Prostate gland (tissue), 2 donors: Measurements from ENCODE around the gene CA14. TPM values are rescaled to one million over a fixed set of nuclear protein-coding genes. Genes with fewer than 3 reads are reported as not detected.
A peak's percentile ranks its signal among the peaks of the same experiment; 100 is the strongest.

ENCODE experiments used
- DNase-seq: peaks from one replicate; pipeline ENCODE4 v3.0.0-alpha.2; 2019; ENCODE audit warnings: low spot score
- H3K27ac ChIP-seq, 2 donors: fragments of 200-600 bp; sonication (generic); 2 replicates each; pipeline ENCODE4 v1.5.1; 2017 to 2019
- H3K27me3 ChIP-seq: fragments of 200-600 bp; sonication (generic); replicated peaks from 2 replicates; pipeline ENCODE4 v1.5.1; 2019; ENCODE audit not compliant: insufficient read depth
- H3K36me3 ChIP-seq, 2 donors: fragments of 200-600 bp; sonication (generic); 1 replicate in 1 of 2; 2 replicates in 1 of 2; pipeline versions ENCODE4 v1.5.1 to v1.8.1; 2017 to 2019
- H3K4me1 ChIP-seq: fragments of 200-600 bp; sonication (generic); replicated peaks from 2 replicates; pipeline ENCODE4 v1.5.1; 2019
- H3K4me3 ChIP-seq, 2 donors: fragments of 200-600 bp; sonication (generic); 2 replicates each; pipeline ENCODE4 v1.5.1; 2017 to 2019
- H3K9me3 ChIP-seq: fragments of 200-600 bp; sonication (generic); 2 replicates; pipeline ENCODE4 v1.5.1; 2017
- POLR2A ChIP-seq: fragments of 450-650 bp; IDR thresholded peaks from one replicate; pipeline ENCODE4 v1.6.1; 2016; ENCODE audit warnings: antibody characterized with exemption, mild to moderate bottlenecking
- POLR2AphosphoS5 ChIP-seq: sonication (generic); formaldehyde crosslinking; IDR thresholded peaks from one replicate; pipeline ENCODE4 v1.6.1; 2017; ENCODE audit warnings: antibody characterized with exemption
- WGBS: methylation state at CpG from one replicate; pipeline ENCODE4 v1.1.5; 2018; 5-methylcytosine and 5-hydroxymethylcytosine counted together
- intact Hi-C: fragments of 100-400 bp; cut with DNase I; formaldehyde crosslinking; loops from one replicate; pipeline ENCODE4 v1.14.2; 2022
- total RNA-seq, 2 donors: library from RNA; depleted of rRNA; stranded (reverse); fragments of >200 nt; gene quantifications; one replicate each; pipeline ENCODE4 v1.1.0, GENCODE V29; 2016
- TF ChIP-seq, protein P1 (sequence below), 4 experiments: fragments of 200-600 bp in 2 of 4; fragments of 450-650 bp in 2 of 4; sonication (generic) in 2 of 4; IDR thresholded peaks; 1 replicate in 3 of 4; 2 replicates in 1 of 4; pipeline ENCODE4 v1.5.1; 2016 to 2019; ENCODE audit warnings: antibody characterized with exemption in 4 of 4, mild to moderate bottlenecking in 2 of 4, moderate library complexity in 2 of 4

Gene CA14
- total RNA-seq, 2 donors from 2014 or later, result 0.36 to 3.3 TPM

DNA sequence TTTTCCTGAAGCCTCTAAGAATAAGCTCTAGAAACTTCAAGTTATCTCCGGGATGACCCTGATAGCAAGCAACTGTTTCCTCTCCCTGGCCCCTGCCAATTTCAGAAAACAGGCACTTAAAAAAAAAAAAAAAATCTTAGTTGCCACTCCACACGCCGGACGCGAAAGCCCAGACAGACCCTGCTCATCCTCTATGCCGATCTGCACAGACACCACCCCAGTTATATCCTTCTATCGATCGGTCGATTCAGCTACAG lies 23.3 kb upstream of the CA14 start:
- under 1% methylated on average over 9 of the region's 9 CpGs for WGBS
- peak overlapping the region; percentile 90 to 94 for H3K27ac ChIP-seq
- intact Hi-C loops, result no loop called here
- H3K27me3 ChIP-seq, result no peaks in the 10 kb centered on the region
- H3K4me1 ChIP-seq, result no peaks in the 10 kb centered on the region
- no peaks in the 10 kb centered on the region for H3K36me3 ChIP-seq
- no peaks in the 10 kb centered on the region for H3K9me3 ChIP-seq
- TF ChIP-seq POLR2A (no peak), POLR2AphosphoS5 (no peak)
- TF ChIP-seq, protein P1, sequence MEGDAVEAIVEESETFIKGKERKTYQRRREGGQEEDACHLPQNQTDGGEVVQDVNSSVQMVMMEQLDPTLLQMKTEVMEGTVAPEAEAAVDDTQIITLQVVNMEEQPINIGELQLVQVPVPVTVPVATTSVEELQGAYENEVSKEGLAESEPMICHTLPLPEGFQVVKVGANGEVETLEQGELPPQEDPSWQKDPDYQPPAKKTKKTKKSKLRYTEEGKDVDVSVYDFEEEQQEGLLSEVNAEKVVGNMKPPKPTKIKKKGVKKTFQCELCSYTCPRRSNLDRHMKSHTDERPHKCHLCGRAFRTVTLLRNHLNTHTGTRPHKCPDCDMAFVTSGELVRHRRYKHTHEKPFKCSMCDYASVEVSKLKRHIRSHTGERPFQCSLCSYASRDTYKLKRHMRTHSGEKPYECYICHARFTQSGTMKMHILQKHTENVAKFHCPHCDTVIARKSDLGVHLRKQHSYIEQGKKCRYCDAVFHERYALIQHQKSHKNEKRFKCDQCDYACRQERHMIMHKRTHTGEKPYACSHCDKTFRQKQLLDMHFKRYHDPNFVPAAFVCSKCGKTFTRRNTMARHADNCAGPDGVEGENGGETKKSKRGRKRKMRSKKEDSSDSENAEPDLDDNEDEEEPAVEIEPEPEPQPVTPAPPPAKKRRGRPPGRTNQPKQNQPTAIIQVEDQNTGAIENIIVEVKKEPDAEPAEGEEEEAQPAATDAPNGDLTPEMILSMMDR (IDR thresholded peaks at IDR 0.05), result no peak
- peak overlapping the region; percentile 54 to 75 for H3K4me3 ChIP-seq
- DNase-seq, result no peak

DNA sequence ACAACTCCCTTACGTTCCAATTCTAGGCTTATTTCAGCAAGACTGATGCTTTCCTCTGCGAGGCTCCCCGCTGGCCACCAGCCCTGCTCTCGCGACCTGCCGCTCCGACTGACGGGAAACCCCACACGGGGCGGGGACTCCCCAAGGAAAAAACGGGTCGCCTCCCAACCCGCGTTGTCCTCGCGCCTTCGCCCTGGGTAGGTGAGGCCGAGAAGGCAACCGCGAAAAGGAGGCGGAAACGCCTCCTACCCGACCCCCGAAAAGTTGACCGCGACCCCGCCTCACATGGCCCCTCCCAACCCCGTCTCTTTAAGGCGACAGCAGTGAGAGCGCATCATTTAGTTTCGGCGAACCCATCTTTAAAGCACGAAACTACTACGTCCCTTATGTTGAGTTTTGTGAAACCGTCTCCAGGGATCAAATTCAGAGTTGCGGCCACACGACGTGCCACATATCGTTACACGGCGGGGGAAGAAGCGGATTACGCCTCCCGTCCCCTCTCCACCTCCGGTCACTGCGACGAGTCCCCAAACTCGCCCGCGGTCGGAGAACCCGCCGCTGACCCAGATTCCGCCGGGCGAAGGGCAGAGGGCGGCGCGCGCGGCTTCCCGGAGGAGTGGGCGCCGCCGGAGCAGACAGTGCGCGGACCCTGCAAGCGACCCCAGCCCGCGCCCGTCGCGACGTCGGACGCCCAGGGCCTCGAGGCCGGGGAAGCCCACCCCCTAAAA lies 22.8 kb upstream of the CA14 start:
- H3K9me3 ChIP-seq, result no peaks in the 10 kb centered on the region
- H3K27ac ChIP-seq, result peak overlapping the region; percentile 90 to 94
- peak overlapping the region; percentile 54 to 75 for H3K4me3 ChIP-seq
- peak; percentile 60 for DNase-seq
- no peaks in the 10 kb centered on the region for H3K27me3 ChIP-seq
- H3K4me1 ChIP-seq, result no peaks in the 10 kb centered on the region
- intact Hi-C loops, result no loop called here
- TF ChIP-seq POLR2A (peak; percentile 14), POLR2AphosphoS5 (peak; percentile 65)
- TF ChIP-seq, protein P1 (IDR thresholded peaks at IDR 0.05), result no peak
- no peaks in the 10 kb centered on the region for H3K36me3 ChIP-seq
- WGBS, result under 1% methylated on average over 78 of the region's 78 CpGs

DNA sequence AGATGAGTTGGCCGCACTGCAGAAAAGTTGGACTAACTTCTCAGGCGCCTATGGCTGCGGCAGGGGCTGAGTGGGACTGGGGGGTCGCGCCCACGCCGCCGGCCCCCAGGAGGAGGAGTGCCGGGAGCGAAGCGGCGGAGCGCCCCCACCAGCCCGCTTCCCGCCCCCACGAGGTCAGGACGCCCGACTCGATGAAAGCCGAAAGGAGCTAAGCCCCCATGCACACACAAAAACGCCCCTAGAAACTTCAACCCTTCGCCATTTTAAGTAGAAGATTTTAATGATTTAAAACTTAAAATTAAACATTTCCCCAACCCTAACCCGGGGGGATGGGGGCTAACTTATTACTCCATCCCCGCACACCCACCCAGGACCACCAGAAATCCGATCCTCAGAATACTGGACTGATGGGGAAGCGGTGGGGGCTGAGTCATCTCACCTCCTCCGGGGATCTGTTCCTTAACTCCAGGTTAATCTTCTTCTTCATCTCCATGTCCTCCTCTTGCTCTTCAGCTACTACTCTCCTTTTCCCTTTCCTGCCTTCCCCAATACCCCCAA lies 22.2 kb upstream of the CA14 start:
- intact Hi-C loops, result no loop called here
- TF ChIP-seq POLR2A, result no peak
- TF ChIP-seq, protein P1 (IDR thresholded peaks at IDR 0.05), result no peak
- no peak for TF ChIP-seq POLR2AphosphoS5
- Histone ChIP-seq H3K4me3 (peak overlapping the region; percentile 54 to 75), H3K4me1 (no peaks in the 10 kb centered on the region), H3K36me3 (no peaks in the 10 kb centered on the region), H3K27ac (peak overlapping the region; percentile 90 to 94), H3K9me3 (no peaks in the 10 kb centered on the region), H3K27me3 (no peaks in the 10 kb centered on the region)
- no peak for DNase-seq
- 0% methylated on average over 26 of the region's 27 CpGs for WGBS

DNA sequence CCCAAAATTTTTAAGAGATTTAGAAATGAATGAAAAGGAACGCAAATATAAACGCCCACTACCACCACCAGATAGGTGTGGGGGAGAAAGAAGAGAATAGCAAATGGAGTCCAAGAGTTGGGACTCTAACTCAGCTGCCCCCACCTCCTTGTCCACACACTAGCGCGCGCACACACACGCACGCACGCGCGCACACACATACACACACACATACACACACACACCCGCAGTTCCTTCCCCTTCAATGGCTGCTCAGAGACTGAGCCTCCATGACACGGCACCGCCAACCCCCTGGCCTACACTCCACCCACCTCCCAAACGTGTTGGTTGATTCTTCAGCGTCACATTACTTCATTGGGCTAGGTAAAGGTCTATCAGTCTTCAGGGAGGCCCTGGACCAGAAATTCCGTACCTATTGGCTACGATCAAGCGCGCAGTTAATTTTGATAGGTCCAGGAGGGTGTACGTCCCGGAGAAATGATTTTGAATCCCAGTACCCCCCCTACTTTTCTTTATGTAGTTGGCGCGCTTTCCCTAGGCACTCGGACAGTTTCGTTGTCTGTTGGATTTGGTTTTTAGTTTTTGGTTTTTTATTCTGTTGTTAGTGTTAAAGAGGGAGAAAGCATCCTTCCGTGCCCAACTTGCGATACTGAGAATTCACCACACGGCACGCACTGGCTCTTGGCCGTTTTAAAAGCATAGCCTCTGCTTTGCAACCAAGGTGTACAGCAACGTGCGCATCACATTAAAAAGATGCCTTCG lies 21.5 kb upstream of the CA14 start, which contains the start of gene ANP32E:
Gene ANP32E (minus strand): TSS at position 261 of the 762 bp plus-strand sequence. CDS start 326 bp downstream, outside the sequence.
- Histone ChIP-seq H3K4me3 (peak within 1 kb of the TSS; percentile 54 to 75), H3K27ac (peak within 1 kb of the TSS; percentile 90 to 94), H3K27me3 (no peaks in the 10 kb centered on the region), H3K4me1 (no peaks in the 10 kb centered on the region), H3K9me3 (no peaks in the 10 kb centered on the region), H3K36me3 (no peaks in the 10 kb centered on the region)
- intact Hi-C loops, result no loop called here
- WGBS, result under 1% methylated on average over 33 of the region's 33 CpGs
- peak; percentile 98 for DNase-seq
- TF ChIP-seq POLR2AphosphoS5 (peak; percentile 99), POLR2A (peak; percentile 91)
- TF ChIP-seq, protein P1 (IDR thresholded peaks at IDR 0.05), result peak in 1 of 4 experiments; percentile 3
